Hepatocyte (in vitro differentiated cells): ENCODE data around the gene NEDD4L. TPM values are rescaled to one million over a fixed set of nuclear protein-coding genes. Genes with fewer than 3 reads are reported as not detected.

ENCODE experiments used
- DNase-seq: peaks from one replicate; pipeline ENCODE4 v3.0.0-alpha.2; 2016; ENCODE audit warnings: low spot score
- H2AFZ ChIP-seq: fragments of 200-600 bp; sonication (generic); 2 replicates; pipeline ENCODE4 v1.6.0; 2016; ENCODE audit warnings: antibody characterized with exemption, mild to moderate bottlenecking
- H3K27ac ChIP-seq: fragments of 200-600 bp; sonication (generic); 2 replicates; pipeline ENCODE4 v1.5.1; 2016; ENCODE audit warnings: mild to moderate bottlenecking
- H3K27me3 ChIP-seq: fragments of 200-600 bp; sonication (generic); 2 replicates; pipeline ENCODE4 v1.6.1; 2016
- H3K36me3 ChIP-seq: fragments of 200-600 bp; sonication (generic); replicated peaks from 2 replicates; pipeline ENCODE4 v1.5.1; 2016; ENCODE audit warnings: low read depth; ENCODE audit not compliant: insufficient read depth
- H3K4me1 ChIP-seq: fragments of 200-600 bp; sonication (generic); 2 replicates; pipeline ENCODE4 v1.5.1; 2016; ENCODE audit warnings: mild to moderate bottlenecking, moderate library complexity; ENCODE audit not compliant: insufficient read depth
- H3K4me2 ChIP-seq: fragments of 200-600 bp; sonication (generic); 2 replicates; pipeline ENCODE4 v1.6.0; 2016
- H3K4me3 ChIP-seq: fragments of 200-600 bp; sonication (generic); 2 replicates; pipeline ENCODE4 v1.5.1; 2016; ENCODE audit warnings: mild to moderate bottlenecking
- H3K79me2 ChIP-seq: fragments of 200-600 bp; sonication (generic); 2 replicates; pipeline ENCODE4 v1.6.0; 2017; ENCODE audit warnings: mild to moderate bottlenecking
- H3K9me2 ChIP-seq: fragments of 200-600 bp; sonication (generic); replicated peaks from 2 replicates; pipeline ENCODE4 v1.6.0; 2017; ENCODE audit warnings: mild to moderate bottlenecking; ENCODE audit not compliant: insufficient read depth
- H3K9me3 ChIP-seq: fragments of 200-600 bp; sonication (generic); 2 replicates; pipeline ENCODE4 v1.5.1; 2016; ENCODE audit warnings: low read depth, mild to moderate bottlenecking
- H4K20me1 ChIP-seq: fragments of 200-600 bp; sonication (generic); 2 replicates; pipeline ENCODE4 v1.6.0; 2016; ENCODE audit warnings: mild to moderate bottlenecking; ENCODE audit not compliant: insufficient read depth, poor library complexity, severe bottlenecking
- CTCF ChIP-seq: fragments of 200-600 bp; sonication (generic); IDR thresholded peaks from 2 replicates; pipeline ENCODE4 v1.5.1; 2016; ENCODE audit warnings: antibody characterized with exemption, mild to moderate bottlenecking; ENCODE audit not compliant: poor library complexity
- EZH2 ChIP-seq: fragments of 200-600 bp; sonication (generic); IDR thresholded peaks from 2 replicates; pipeline ENCODE4 v1.6.1; 2016; ENCODE audit warnings: antibody characterized with exemption, mild to moderate bottlenecking, borderline replicate concordance
- EZH2phosphoT487 ChIP-seq: fragments of 200-600 bp; sonication (generic); IDR thresholded peaks from one replicate; pipeline ENCODE4 v1.6.1; 2018; ENCODE audit warnings: antibody characterized with exemption, mild to moderate bottlenecking, low read depth, moderate library complexity; ENCODE audit not compliant: unreplicated experiment, severe bottlenecking
- WGBS: methylation state at CpG from one replicate; pipeline ENCODE4 v1.1.6; 2016; ENCODE audit warnings: low lambda C conversion rate; ENCODE audit errors: missing lambda C conversion rate; 5-methylcytosine and 5-hydroxymethylcytosine counted together
- polyA plus RNA-seq: library from polyadenylated mRNA; unstranded; fragments of >200 nt; fragmentation: Nextera tagmentation; extraction: Ambion mirVana; gene quantifications from 2 replicates; pipeline ENCODE4 v1.2.1, GENCODE V29; 2016
- total RNA-seq: library from RNA; depleted of rRNA; stranded (reverse); fragments of >200 nt; gene quantifications from 2 replicates; pipeline ENCODE4 v1.2.3, GENCODE V29; 2014

The NEDD4L gene
- total and polyA plus RNA-seq, 2 experiments from 2014 or later: 104 to 140 TPM

GRCh38 chr18:58166278-58166844, 122.3 kb downstream of the NEDD4L start:
- H3K36me3 ChIP-seq: no peaks in the 10 kb centered on the region
- no peaks in the 10 kb centered on the region for H3K9me2 ChIP-seq
- DNase-seq: no peak
- 95% methylated on average over 4 of the region's 4 CpGs for WGBS
- no peaks in the 10 kb centered on the region for H3K9me3 ChIP-seq
- no peaks in the 10 kb centered on the region for H3K4me1 ChIP-seq
- H3K27me3 ChIP-seq: no peaks in the 10 kb centered on the region
- TF ChIP-seq CTCF (no peak), EZH2 (no peak), EZH2phosphoT487 (no peak)
- H3K4me2 ChIP-seq: no peak overlapping the region
- H3K27ac ChIP-seq: no peak overlapping the region
- H4K20me1 ChIP-seq: no peaks in the 10 kb centered on the region
- no peak overlapping the region for H2AFZ ChIP-seq
- H3K79me2 ChIP-seq: peaks cover 56% of the 10 kb centered on the region
- no peak overlapping the region for H3K4me3 ChIP-seq

DNA sequence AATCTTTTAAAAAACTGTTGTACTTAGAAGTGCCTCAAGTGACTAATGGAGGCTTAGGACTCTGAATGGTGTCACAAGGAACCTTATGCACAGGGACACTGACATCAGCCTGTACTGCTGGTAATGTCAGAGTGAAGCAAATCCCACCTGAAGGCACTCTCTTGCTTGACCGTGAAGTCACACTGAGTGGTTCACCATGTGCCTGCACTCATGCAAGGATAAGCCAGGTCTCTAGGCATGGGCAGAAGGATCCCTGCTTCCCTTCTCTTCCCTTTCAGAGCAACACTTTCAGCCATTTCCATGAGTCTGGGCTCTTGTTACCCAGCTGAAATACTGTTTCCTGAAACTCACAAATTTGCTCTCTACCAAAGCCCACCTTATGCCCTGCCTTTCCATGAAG, 123.0 kb downstream of the NEDD4L start:
- Histone ChIP-seq H4K20me1 (no peaks in the 10 kb centered on the region), H2AFZ (no peak overlapping the region), H3K27me3 (no peaks in the 10 kb centered on the region), H3K4me2 (no peak overlapping the region), H3K27ac (no peak overlapping the region), H3K4me1 (no peaks in the 10 kb centered on the region), H3K9me2 (no peaks in the 10 kb centered on the region), H3K36me3 (no peaks in the 10 kb centered on the region), H3K4me3 (no peak overlapping the region), H3K79me2 (peaks cover 56% of the 10 kb centered on the region), H3K9me3 (no peaks in the 10 kb centered on the region)
- TF ChIP-seq CTCF (no peak), EZH2phosphoT487 (no peak)
- whole genome bisulfite sequencing: 71% methylated on average over 1 of the region's 1 CpG
- no peak for DNase-seq

DNA sequence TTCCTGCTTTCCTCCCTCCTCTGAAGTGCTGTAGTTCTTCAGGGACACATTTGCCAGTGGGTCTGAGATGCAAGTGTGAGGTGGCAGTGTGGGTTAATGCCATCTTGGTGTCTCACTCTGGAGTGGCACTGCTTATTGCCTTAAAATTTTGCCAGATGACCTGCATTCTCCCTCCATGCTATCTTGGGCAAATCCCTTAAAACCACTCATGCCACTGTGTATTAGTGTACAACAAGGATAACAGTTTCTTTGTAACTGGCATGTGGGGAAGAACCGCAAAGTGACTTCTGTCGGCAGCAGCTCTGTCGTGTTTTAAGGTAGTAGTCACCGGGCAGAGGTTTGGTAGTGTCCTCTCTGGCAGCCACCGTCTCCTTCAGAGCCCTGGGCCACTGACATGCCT, 124.2 kb downstream of the NEDD4L start:
- Histone ChIP-seq H3K36me3 (no peaks in the 10 kb centered on the region), H3K9me2 (no peaks in the 10 kb centered on the region), H3K9me3 (no peaks in the 10 kb centered on the region), H3K4me2 (no peak overlapping the region), H3K4me3 (no peak overlapping the region), H4K20me1 (no peaks in the 10 kb centered on the region), H3K27me3 (no peaks in the 10 kb centered on the region), H3K4me1 (no peaks in the 10 kb centered on the region), H3K79me2 (peaks cover 56% of the 10 kb centered on the region), H3K27ac (no peak overlapping the region), H2AFZ (no peak overlapping the region)
- WGBS: 96% methylated on average over 5 of the region's 5 CpGs
- TF ChIP-seq EZH2phosphoT487 (no peak), EZH2 (no peak), CTCF (no peak)
- no peak for DNase-seq

GRCh38 chr18:58168993-58169392, 125.0 kb downstream of the NEDD4L start:
- Histone ChIP-seq H3K79me2 (peaks cover 56% of the 10 kb centered on the region), H3K27ac (no peak overlapping the region), H2AFZ (no peak overlapping the region), H3K9me3 (no peaks in the 10 kb centered on the region), H4K20me1 (no peaks in the 10 kb centered on the region), H3K4me2 (no peak overlapping the region), H3K27me3 (no peaks in the 10 kb centered on the region), H3K4me3 (no peak overlapping the region), H3K36me3 (no peaks in the 10 kb centered on the region), H3K4me1 (no peaks in the 10 kb centered on the region), H3K9me2 (no peaks in the 10 kb centered on the region)
- TF ChIP-seq EZH2: no peak
- no peak for TF ChIP-seq CTCF
- TF ChIP-seq EZH2phosphoT487: no peak
- no peak for DNase-seq
- 94% methylated on average over 10 of the region's 10 CpGs for WGBS
